HTERT RPE-1 (cell line): ENCODE results near the gene BACH2.
"Not testable (repeated sequence)": the region's sequence is repeated elsewhere in the genome, so short reads cannot be mapped to it uniquely, and the experiment has no call there.

Experiments used
- in situ Hi-C: fragments of 300-500 bp; cut with MboI; formaldehyde crosslinking; loops from 4 replicates; pipeline ENCODE4 v1.14.3; 2020; ENCODE audit warnings: low sequenced_read_pairs

BACH2 gene

GRCh38 chr6:90296341-90297114 is at the start of gene BACH2:
BACH2 (minus strand) TSS chr6:90296843; CDS start chr6:90008844, 287,999 bp downstream.
- in situ Hi-C loops = no loop called here

- in situ Hi-C loops = no loop called here
Observed at GRCh38 chr6:90343576-90343975, 46.9 kb upstream of the BACH2 start.

GRCh38 chr6:90338409-90338808 is 41.8 kb upstream of the BACH2 start:
- in situ Hi-C loops = no loop called here

- in situ Hi-C loops = no loop called here
Observed at GRCh38 chr6:90336388-90336947, 39.8 kb upstream of the BACH2 start.

- in situ Hi-C loops = no loop called here
Observed at GRCh38 chr6:90333928-90334327, 37.3 kb upstream of the BACH2 start.

- in situ Hi-C loops = not testable (repeated sequence)
Observed at GRCh38 chr6:90332978-90333543, 36.4 kb upstream of the BACH2 start.

GRCh38 chr6:90329386-90330077 is 32.9 kb upstream of the BACH2 start:
- in situ Hi-C loops = no loop called here

- in situ Hi-C loops = no loop called here
Observed at GRCh38 chr6:90328004-90328403, 31.4 kb upstream of the BACH2 start.

- in situ Hi-C loops = no loop called here
Observed at GRCh38 chr6:90326404-90327057, 29.9 kb upstream of the BACH2 start.

GRCh38 chr6:90323706-90324105 is 27.1 kb upstream of the BACH2 start:
- in situ Hi-C loops = no loop called here

- in situ Hi-C loops = no loop called here
Observed at GRCh38 chr6:90322976-90323474, 26.4 kb upstream of the BACH2 start.

- in situ Hi-C loops = no loop called here
Observed at GRCh38 chr6:90319979-90320685, 23.5 kb upstream of the BACH2 start.

GRCh38 chr6:90319044-90319443 is 22.4 kb upstream of the BACH2 start:
- in situ Hi-C loops = no loop called here

- in situ Hi-C loops = no loop called here
Observed at GRCh38 chr6:90315986-90316385, 19.3 kb upstream of the BACH2 start.

GRCh38 chr6:90315354-90315950 is 18.8 kb upstream of the BACH2 start:
- in situ Hi-C loops = no loop called here

- in situ Hi-C loops = no loop called here
Observed at GRCh38 chr6:90314514-90314913, 17.9 kb upstream of the BACH2 start.

GRCh38 chr6:90311569-90311968 is 14.9 kb upstream of the BACH2 start:
- in situ Hi-C loops = no loop called here

- in situ Hi-C loops = no loop called here
Observed at GRCh38 chr6:90305800-90306448, 9.3 kb upstream of the BACH2 start.

- in situ Hi-C loops = no loop called here
Observed at GRCh38 chr6:90304308-90304707, 7.7 kb upstream of the BACH2 start.
